ENCODE measurements around the gene ADGRL2. TPM values are rescaled to one million over a fixed set of nuclear protein-coding genes. Genes with fewer than 3 reads are reported as not detected.

ADGRL2 gene
- polyA plus RNA-seq, 1 of the 3 experiments (the other 2 are of a cell fraction) = 40.3 TPM

- ChIA-PET CTCF (interaction anchor here (0.8 to 0.9 kb wide), 2 partner anchors 14 to 143 kb away, joined by 3 read pairs; no protein-coding TSS in a partner anchor), POLR2A (no interaction called here)
- no peak overlapping the region for H3K4me3 ChIP-seq (ENCODE audit: low read depth in 2 of 2, low read length in 1 of 2)
- H3K79me2 ChIP-seq (ENCODE audit: insufficient read depth) = peaks cover 54% of the 10 kb centered on the region
- peaks cover 4% of the 10 kb centered on the region for H3F3A ChIP-seq (replicated peaks; ENCODE audit: insufficient read depth)
- no peak overlapping the region for H3K4me2 ChIP-seq
- peaks cover 0 to 9% of the 10 kb centered on the region in 2 experiments; a peak in 2 of 4 replicates for H3K4me1 ChIP-seq (ENCODE audit: control insufficient read depth in 1 of 2, insufficient read depth in 2 of 2, low read depth in 1 of 2, low read length in 1 of 2)
- no peaks in the 10 kb centered on the region for H3K9me2 ChIP-seq
- no peaks in the 10 kb centered on the region; the same call in 1 of the 2 replicates for H4K20me1 ChIP-seq (ENCODE audit: insufficient read depth)
- H3K9me3 ChIP-seq = no peaks in the 10 kb centered on the region
- 84% methylated on average over 4 of the region's 4 CpGs for WGBS (ENCODE audit: low lambda C conversion rate)
- H3K27ac ChIP-seq (ENCODE audit: low read depth in 2 of 2, low read length in 1 of 2) = no peak overlapping the region; a peak in 1 of 4 replicates
- H3K9ac ChIP-seq = no peak overlapping the region
- TF ChIP-seq CTCF (IDR thresholded peaks at IDR 0.05) (no peak), USF2 (IDR thresholded peaks at IDR 0.05; ENCODE audit: borderline replicate concordance, low read depth, low read length) (no peak), NRF1 (IDR thresholded peaks at IDR 0.05; ENCODE audit: low read depth, low read length) (no peak), SIN3A (IDR thresholded peaks at IDR 0.05; ENCODE audit: borderline replicate concordance, low read depth, low read length) (no peak), FOSL2 (IDR thresholded peaks at IDR 0.05; ENCODE audit: borderline replicate concordance, low read depth) (no peak), EZH2phosphoT487 (IDR thresholded peaks at IDR 0.05; ENCODE audit: borderline replicate concordance, low read depth) (no peak), ZBTB33 (IDR thresholded peaks at IDR 0.05; ENCODE audit: borderline replicate concordance, low read depth) (no peak), PBX3 (IDR thresholded peaks at IDR 0.05) (no peak)
- no peak for DNase-seq
- H3K27me3 ChIP-seq (ENCODE audit: insufficient read depth) = no peaks in the 10 kb centered on the region
- no peak overlapping the region for H2AFZ ChIP-seq (ENCODE audit: low read depth)
- H3K36me3 ChIP-seq (replicated peaks in 1 of 2; ENCODE audit: control insufficient read depth in 1 of 2, insufficient read depth in 2 of 2, low read length in 1 of 2) = peaks cover 7 to 21% of the 10 kb centered on the region in 2 experiments
Observed at GRCh38 chr1:81852961-81853360, 52.2 kb downstream of the ADGRL2 start.

- H3K36me3 ChIP-seq (replicated peaks in 1 of 2; ENCODE audit: control insufficient read depth in 1 of 2, insufficient read depth in 2 of 2, low read length in 1 of 2) = peaks cover 2 to 5% of the 10 kb centered on the region in 2 experiments
- peak overlapping the region in 1 of 2 experiments; percentile 41; a peak in 2 of 4 replicates for H3K27ac ChIP-seq (ENCODE audit: low read depth in 2 of 2, low read length in 1 of 2)
- H3K4me2 ChIP-seq = no peak overlapping the region
- CTCF ChIA-PET = interaction anchor here (1.1 kb wide), 1 partner anchor 14 kb away, joined by 3 read pairs; no protein-coding TSS in a partner anchor
- POLR2A ChIA-PET = no interaction called here
- H3K9me3 ChIP-seq = no peaks in the 10 kb centered on the region
- H4K20me1 ChIP-seq (ENCODE audit: insufficient read depth) = peaks cover 4% of the 10 kb centered on the region; the same call in 1 of the 2 replicates
- H3K4me1 ChIP-seq (ENCODE audit: control insufficient read depth in 1 of 2, insufficient read depth in 2 of 2, low read depth in 1 of 2, low read length in 1 of 2) = peaks cover 2 to 10% of the 10 kb centered on the region in 2 experiments; a peak in 1 of 4 replicates
- H3K9me2 ChIP-seq = no peaks in the 10 kb centered on the region; the same call in 1 of the 2 replicates
- H3K27me3 ChIP-seq (ENCODE audit: insufficient read depth) = no peaks in the 10 kb centered on the region
- no peak for DNase-seq
- peaks cover 3% of the 10 kb centered on the region for H3F3A ChIP-seq (replicated peaks; ENCODE audit: insufficient read depth)
- TF ChIP-seq MEF2A (IDR thresholded peaks at IDR 0.05; ENCODE audit: borderline replicate concordance, low read depth) = no peak
- TF ChIP-seq MXI1 (IDR thresholded peaks at IDR 0.05; ENCODE audit: low read depth, low read length) = no peak
- 0 out of 2 replicates have a peak, but pooled peaks have one; percentile 51 for TF ChIP-seq RFX5 (IDR thresholded peaks at IDR 0.05; ENCODE audit: low read length)
- 0 out of 2 replicates have a peak, but pooled peaks have one; percentile 24 for TF ChIP-seq GATA2 (CRISPR knock-in tag; IDR thresholded peaks at IDR 0.05)
- peaks cover 40% of the 10 kb centered on the region for H3K79me2 ChIP-seq (ENCODE audit: insufficient read depth)
- H3K4me3 ChIP-seq (ENCODE audit: low read depth in 2 of 2, low read length in 1 of 2) = no peak overlapping the region
- no peak overlapping the region for H2AFZ ChIP-seq (ENCODE audit: low read depth)
- WGBS (ENCODE audit: low lambda C conversion rate) = 14% methylated on average over 1 of the region's 1 CpG
- H3K9ac ChIP-seq = no peak overlapping the region
Observed at GRCh38 chr1:81867235-81867634, 66.5 kb downstream of the ADGRL2 start.

Measured in SK-N-SH (cell line).